ENCODE data around the gene MSRB3. TPM values are rescaled to one million over a fixed set of nuclear protein-coding genes. Genes with fewer than 3 reads are reported as not detected.

Gene MSRB3
- total and polyA plus RNA-seq, 10 donors, result 4.3 to 64.4 (median 19.7) TPM

- H3K27me3 ChIP-seq (replicated peaks in 1 of 7), result no peaks in the 10 kb centered on the region
- H3K27ac ChIP-seq, result no peak overlapping the region
- no peaks in the 10 kb centered on the region for H3K9me3 ChIP-seq
- WGBS, 5 donors, result 51 to 67% (median 57%) methylated on average over 4 of the region's 4 CpGs
- no peaks in the 10 kb centered on the region for H3K4me1 ChIP-seq
- no peaks in the 10 kb centered on the region for H3K36me3 ChIP-seq
- TF ChIP-seq CTCF (IDR thresholded peaks at IDR 0.05 in 8 of 11, conservative IDR thresholded peaks at IDR 0.05 in 3 of 11) (no peak), POLR2A (IDR thresholded peaks at IDR 0.05) (no peak), POLR2AphosphoS5 (IDR thresholded peaks at IDR 0.05) (no peak)
- no peak for DNase-seq
- intact Hi-C loops (cut with DNase I; ENCODE audit: low total_unique reads), result no loop called here
- H3K4me3 ChIP-seq, result no peak overlapping the region
These were observed 39.8 kb downstream of the MSRB3 start for GRCh38 chr12:65318186-65318685.

DNA sequence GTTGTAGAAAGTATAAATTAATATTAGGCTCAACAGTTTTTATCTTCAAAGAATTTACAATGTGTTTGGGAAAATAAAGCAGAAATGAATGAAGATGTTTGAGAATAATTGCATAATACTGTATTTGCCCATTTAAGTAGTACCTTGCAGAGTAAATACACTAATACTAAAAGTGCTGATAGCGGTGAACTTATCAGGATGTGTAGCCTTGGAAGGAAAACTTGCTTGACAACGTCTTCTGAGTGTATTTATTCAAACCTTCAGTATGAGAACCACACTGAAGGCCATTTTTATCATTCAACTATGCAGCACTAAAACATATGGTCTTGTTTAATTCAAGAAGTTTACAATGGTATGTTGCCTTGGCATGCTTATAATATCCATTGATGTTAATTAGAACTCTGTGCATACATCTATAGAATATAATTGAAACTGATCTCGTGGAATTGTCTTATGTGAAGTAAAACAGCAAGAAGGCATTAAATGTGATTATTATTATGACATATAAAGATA is 41.3 kb downstream of the MSRB3 start:
- Histone ChIP-seq H3K4me1 (no peaks in the 10 kb centered on the region), H3K27me3 (replicated peaks in 1 of 7) (no peaks in the 10 kb centered on the region), H3K36me3 (no peaks in the 10 kb centered on the region), H3K4me3 (no peak overlapping the region), H3K27ac (no peak overlapping the region), H3K9me3 (no peaks in the 10 kb centered on the region)
- intact Hi-C loops (cut with DNase I; ENCODE audit: low total_unique reads), result no loop called here
- TF ChIP-seq CTCF (IDR thresholded peaks at IDR 0.05 in 8 of 11, conservative IDR thresholded peaks at IDR 0.05 in 3 of 11) (no peak), POLR2A (IDR thresholded peaks at IDR 0.05) (no peak), POLR2AphosphoS5 (IDR thresholded peaks at IDR 0.05) (no peak)
- 73 to 87% (median 79%) methylated on average over 3 of the region's 3 CpGs for WGBS, 5 donors
- no peak for DNase-seq

DNA sequence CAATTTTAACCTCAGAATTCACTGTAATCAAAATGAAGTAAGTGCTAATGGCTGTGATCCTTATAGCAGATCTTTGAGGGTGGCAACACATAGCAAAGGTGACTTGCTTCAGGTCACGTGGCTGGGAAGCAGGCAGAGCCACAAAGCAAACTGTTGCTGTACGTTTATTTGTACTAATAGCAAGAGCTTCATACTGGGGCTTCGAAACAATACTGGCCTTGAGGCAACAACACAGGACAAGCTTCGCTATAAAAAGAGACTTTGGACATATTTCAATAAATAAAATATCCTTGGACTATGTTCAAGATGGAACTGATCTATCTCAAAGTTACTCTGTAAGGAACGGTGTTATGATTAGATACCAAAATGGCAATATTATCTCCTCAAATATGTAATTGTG is 44.6 kb downstream of the MSRB3 start:
- Histone ChIP-seq H3K9me3 (no peaks in the 10 kb centered on the region), H3K27ac (no peak overlapping the region), H3K36me3 (no peaks in the 10 kb centered on the region), H3K4me1 (no peaks in the 10 kb centered on the region), H3K4me3 (no peak overlapping the region), H3K27me3 (replicated peaks in 1 of 7) (no peaks in the 10 kb centered on the region)
- 60 to 77% (median 68%) methylated on average over 5 of the region's 5 CpGs for WGBS, 5 donors
- TF ChIP-seq POLR2AphosphoS5 (IDR thresholded peaks at IDR 0.05) (no peak), POLR2A (IDR thresholded peaks at IDR 0.05) (no peak)
- no peak for DNase-seq
- intact Hi-C loops (cut with DNase I; ENCODE audit: low total_unique reads), result no loop called here

- TF ChIP-seq CTCF (IDR thresholded peaks at IDR 0.05 in 8 of 11, conservative IDR thresholded peaks at IDR 0.05 in 3 of 11), result no peak
- TF ChIP-seq POLR2A (IDR thresholded peaks at IDR 0.05), result no peak
- no peak for TF ChIP-seq POLR2AphosphoS5 (IDR thresholded peaks at IDR 0.05)
- intact Hi-C loops (cut with DNase I; ENCODE audit: low total_unique reads), result no loop called here
- Histone ChIP-seq H3K27ac (no peak overlapping the region), H3K4me3 (no peak overlapping the region), H3K9me3 (no peaks in the 10 kb centered on the region), H3K36me3 (no peaks in the 10 kb centered on the region), H3K27me3 (replicated peaks in 1 of 7) (no peaks in the 10 kb centered on the region), H3K4me1 (no peaks in the 10 kb centered on the region)
- WGBS, 5 donors, result 63 to 85% (median 74%) methylated on average over 2 of the region's 2 CpGs
- no peak for DNase-seq
These were observed 45.6 kb downstream of the MSRB3 start for GRCh38 chr12:65324056-65324455.
